ENCODE data around the gene ZMYND10. TPM values are rescaled to one million over a fixed set of nuclear protein-coding genes. Genes with fewer than 3 reads are reported as not detected.

The ZMYND10 gene
- total RNA-seq, 4 donors from 2014 or later, result not detected

- H3K27me3 ChIP-seq, result no peaks in the 10 kb centered on the region
- 92% methylated on average over 8 of the region's 8 CpGs; no CpG with 5 or more reads in 1 of the 2 donors for WGBS, 2 donors (ENCODE audit: low coverage in 1 of 2)
- H3K36me3 ChIP-seq, result peaks cover 0 to 17% (median 2%) of the 10 kb centered on the region in 4 donors
- peaks cover 12 to 45% (median 35%) of the 10 kb centered on the region in 4 donors for H3K4me1 ChIP-seq
- no peak for DNase-seq
- intact Hi-C loops (cut with DNase I; ENCODE audit: low total_unique reads), result no loop called here
- H3K9me3 ChIP-seq, result no peaks in the 10 kb centered on the region
- in situ Hi-C loops (cut with MboI; ENCODE audit: low pct_ligation_motif_present in 1 of 4, low pct_unique_long_range_greater_than_20kb in 1 of 4, low sequenced_read_pairs in 3 of 4), result no loop called here
- TF ChIP-seq POLR2A (IDR thresholded peaks at IDR 0.05), result no peak
- no peak overlapping the region for H3K4me3 ChIP-seq
- H3K27ac ChIP-seq, result no peak overlapping the region
These were observed 19.4 kb downstream of the ZMYND10 start for GRCh38 chr3:50326182-50326541.

GRCh38 chr3:50325497-50326181 is 19.9 kb downstream of the ZMYND10 start:
- in situ Hi-C loops (cut with MboI; ENCODE audit: low pct_ligation_motif_present in 1 of 4, low pct_unique_long_range_greater_than_20kb in 1 of 4, low sequenced_read_pairs in 3 of 4), result no loop called here
- H3K27ac ChIP-seq, result no peak overlapping the region
- peaks cover 12 to 45% (median 35%) of the 10 kb centered on the region in 4 donors for H3K4me1 ChIP-seq
- DNase-seq, result no peak
- no peak overlapping the region for H3K4me3 ChIP-seq
- H3K36me3 ChIP-seq, result peaks cover 0 to 12% (median 0%) of the 10 kb centered on the region in 4 donors
- WGBS, 2 donors (ENCODE audit: low coverage in 1 of 2), result 68 to 87% methylated on average over 4 to 11 of the region's 11 CpGs
- intact Hi-C loops (cut with DNase I; ENCODE audit: low total_unique reads), result no loop called here
- no peaks in the 10 kb centered on the region for H3K9me3 ChIP-seq
- H3K27me3 ChIP-seq, result no peaks in the 10 kb centered on the region
- TF ChIP-seq CTCF (IDR thresholded peaks at IDR 0.05) (no peak), POLR2AphosphoS5 (IDR thresholded peaks at IDR 0.05) (no peak), POLR2A (IDR thresholded peaks at IDR 0.05) (no peak), EP300 (IDR thresholded peaks at IDR 0.05; ENCODE audit: low read depth) (no peak)

- DNase-seq, result no peak
- TF ChIP-seq EP300 (IDR thresholded peaks at IDR 0.05; ENCODE audit: low read depth) (no peak), POLR2AphosphoS5 (IDR thresholded peaks at IDR 0.05) (no peak), CTCF (IDR thresholded peaks at IDR 0.05) (no peak), POLR2A (IDR thresholded peaks at IDR 0.05) (no peak)
- in situ Hi-C loops (cut with MboI; ENCODE audit: low pct_ligation_motif_present in 1 of 4, low pct_unique_long_range_greater_than_20kb in 1 of 4, low sequenced_read_pairs in 3 of 4) (no loop called here), intact Hi-C loops (cut with DNase I; ENCODE audit: low total_unique reads) (no loop called here)
- Histone ChIP-seq H3K4me1 (peaks cover 15 to 50% (median 39%) of the 10 kb centered on the region in 4 donors), H3K4me3 (no peak overlapping the region), H3K9me3 (no peaks in the 10 kb centered on the region), H3K27ac (no peak overlapping the region), H3K36me3 (peaks cover 0 to 7% (median 0%) of the 10 kb centered on the region in 4 donors), H3K27me3 (no peaks in the 10 kb centered on the region)
- WGBS, 2 donors (ENCODE audit: low coverage in 1 of 2), result 93% methylated on average over 2 of the region's 2 CpGs; no CpG with 5 or more reads in 1 of the 2 donors
These were observed 20.4 kb downstream of the ZMYND10 start for GRCh38 chr3:50325113-50325480.

GRCh38 chr3:50324351-50325112 is 21.0 kb downstream of the ZMYND10 start:
- Histone ChIP-seq H3K27me3 (no peaks in the 10 kb centered on the region), H3K9me3 (no peaks in the 10 kb centered on the region), H3K4me3 (no peak overlapping the region), H3K4me1 (peaks cover 18 to 56% (median 44%) of the 10 kb centered on the region in 4 donors), H3K36me3 (peaks cover 0 to 1% (median 0%) of the 10 kb centered on the region in 4 donors), H3K27ac (peak overlapping the region; percentile 92 to 94 (median 92))
- peak; percentile 65 for DNase-seq
- TF ChIP-seq POLR2AphosphoS5 (IDR thresholded peaks at IDR 0.05) (no peak), POLR2A (IDR thresholded peaks at IDR 0.05) (no peak), EP300 (IDR thresholded peaks at IDR 0.05; ENCODE audit: low read depth) (no peak), CTCF (IDR thresholded peaks at IDR 0.05) (peak; percentile 77 to 89 (median 81))
- in situ Hi-C loops (cut with MboI; ENCODE audit: low pct_ligation_motif_present in 1 of 4, low pct_unique_long_range_greater_than_20kb in 1 of 4, low sequenced_read_pairs in 3 of 4) (no loop called here), intact Hi-C loops (cut with DNase I; ENCODE audit: low total_unique reads) (no loop called here)
- 13 to 48% methylated on average over 1 to 4 of the region's 4 CpGs for WGBS, 2 donors (ENCODE audit: low coverage in 1 of 2)
